Left cardiac atrium (tissue), 4 donors: Measurements from ENCODE around the gene STMN3. TPM values are rescaled to one million over a fixed set of nuclear protein-coding genes. Genes with fewer than 3 reads are reported as not detected.
A peak's percentile ranks its signal among the peaks of the same experiment; 100 is the strongest.
"Not testable (repeated sequence)": the region's sequence is repeated elsewhere in the genome, so short reads cannot be mapped to it uniquely, and the experiment has no call there.

ENCODE experiments used
- ATAC-seq, 2 donors: fragments of 200-7000 bp; cut with Tn5 transposase; one replicate each; pipeline ENCODE4 v1.9.1; 2020; ENCODE audit warnings: mild to moderate bottlenecking in 2 of 2, moderate library complexity in 2 of 2
- DNase-seq: peaks from one replicate; pipeline ENCODE4 v3.0.0-alpha.2; 2020
- intact Hi-C, 2 donors: fragments of 100-400 bp; cut with DNase I; formaldehyde crosslinking; loops; one replicate each; pipeline versions ENCODE4 v1.14.1 to v1.15.1; 2022 to 2023
- total RNA-seq, 2 donors: library from RNA; stranded (reverse); fragmentation: NEBNext Ultra II Directional; extraction: Animal tissue kit (Norgen Biotek cat#: 25700); gene quantifications; one replicate each; pipeline ENCODE4 v1.2.1, GENCODE V29; 2021
- donor health status: DM: no; HTN: yes; CAD: no.
- donor health status: DM: no; HTN: yes; CAD: no; lungs with severe emphysema.
- donor health status: DM: yes; HTN: yes; CAD: no.
- donor health status: Dilated cardiomyopathy.

Gene STMN3
- total RNA-seq, 2 donors from 2014 or later: 6.9 to 8.4 TPM

- intact Hi-C loops: no loop called here
- no peak for ATAC-seq
- no peak for DNase-seq
Observed at GRCh38 chr20:63661108-63661507, 7.9 kb upstream of the STMN3 start.

DNA sequence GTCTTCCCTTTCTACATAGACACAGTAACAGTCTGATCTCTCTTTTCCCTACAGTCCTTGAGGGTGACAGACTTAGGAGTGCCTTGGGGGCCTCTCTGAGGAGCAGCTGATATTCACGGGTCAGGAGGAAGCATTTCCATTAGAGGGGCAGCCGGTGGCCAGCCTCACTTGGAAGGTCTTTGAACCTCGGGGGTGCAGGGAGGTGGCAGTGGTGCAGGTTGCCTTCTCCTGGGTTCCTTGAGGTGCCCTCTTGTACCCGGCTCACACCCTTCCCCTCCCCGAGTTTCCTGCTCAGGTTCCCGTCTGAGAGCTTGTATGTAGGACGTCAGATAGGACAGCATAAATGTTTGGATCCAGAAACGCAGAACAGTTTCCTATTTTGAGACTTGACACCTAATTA, 7.4 kb upstream of the STMN3 start:
- intact Hi-C loops: no loop called here
- DNase-seq (no peak), ATAC-seq (no peak)

DNA sequence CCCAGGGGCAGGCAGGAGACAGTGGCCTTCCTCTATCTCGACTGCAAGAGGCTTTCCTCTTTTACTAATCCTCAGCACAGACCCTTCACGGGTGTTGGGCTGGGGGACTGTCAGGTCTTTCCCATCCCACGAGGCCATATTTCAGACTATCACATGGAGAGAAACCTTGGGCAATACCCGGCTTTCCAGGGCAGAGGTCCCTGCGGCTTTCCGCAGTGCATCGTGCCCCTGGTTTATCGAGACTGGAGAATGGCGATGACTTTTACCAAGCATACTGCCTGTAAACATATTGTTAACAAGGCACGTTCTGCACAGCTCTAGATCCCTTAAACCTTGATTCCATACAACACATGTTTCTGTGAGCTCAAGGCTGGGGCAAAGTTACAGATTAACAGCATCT, 7.0 kb upstream of the STMN3 start:
- DNase-seq, intact Hi-C loops, ATAC-seq: not testable (repeated sequence)

- ATAC-seq (no peak), DNase-seq (no peak)
- intact Hi-C loops: no loop called here
Observed at GRCh38 chr20:63659370-63659769, 6.1 kb upstream of the STMN3 start.

GRCh38 chr20:63658749-63659187, 5.5 kb upstream of the STMN3 start:
- intact Hi-C loops: loop anchor here in 1 of 2 donors (1.0 kb wide), 1 partner anchor 49 kb away; the partner anchor contains the start of gene ARFRP1
- no peak for DNase-seq
- peak; percentile 39 to 44 for ATAC-seq

DNA sequence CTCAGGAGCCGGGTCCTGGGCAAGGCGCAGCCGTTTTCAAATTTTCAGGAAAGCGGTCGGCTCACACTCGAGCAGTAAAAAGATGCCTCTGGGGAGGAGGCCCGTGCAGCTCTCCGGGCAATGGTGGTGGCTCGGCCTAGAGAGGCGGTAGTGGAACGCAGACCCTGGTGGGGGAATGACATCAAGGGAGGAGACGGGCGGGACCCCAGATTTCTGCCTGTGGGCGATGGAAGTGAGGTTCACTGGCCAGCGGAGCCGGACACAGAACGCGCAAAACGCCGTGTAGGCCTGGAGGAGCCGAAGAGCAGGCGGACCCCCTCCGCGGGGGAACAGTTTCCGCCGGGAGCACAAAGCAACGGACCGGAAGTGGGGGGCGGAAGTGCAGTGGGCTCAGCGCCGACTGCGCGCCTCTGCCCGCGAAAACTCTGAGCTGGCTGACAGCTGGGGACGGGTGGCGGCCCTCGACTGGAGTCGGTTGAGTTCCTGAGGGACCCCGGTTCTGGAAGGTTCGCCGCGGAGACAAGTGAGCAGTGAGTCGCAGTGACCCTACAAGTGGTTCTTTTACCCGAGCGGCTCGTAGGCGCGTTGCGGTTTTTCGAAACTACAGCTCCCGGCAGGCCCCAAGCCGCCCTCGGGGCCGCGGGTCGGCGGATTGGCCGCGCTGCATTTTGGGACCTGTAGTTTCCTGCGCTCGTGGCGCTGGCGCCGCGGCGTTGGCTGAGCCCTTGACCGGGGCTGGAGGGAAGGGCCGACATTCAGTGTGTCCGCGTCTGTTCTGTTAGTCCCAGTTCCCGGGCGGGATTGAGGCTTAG, 4.9 kb upstream of the STMN3 start, which contains the start of gene RTEL1:
Gene RTEL1, plus strand, starts transcription at position 376 of the 812 bp plus-strand sequence. CDS start 1,091 bp downstream, outside the sequence.
- intact Hi-C loops: loop anchor here in 1 of 2 donors (1.0 kb wide), 1 partner anchor 49 kb away; the partner anchor contains the start of gene ARFRP1
- ATAC-seq (peak; percentile 95), DNase-seq (peak; percentile 94)

- ATAC-seq (no peak), DNase-seq (no peak)
- intact Hi-C loops: no loop called here
Observed at GRCh38 chr20:63657260-63657936, 4.2 kb upstream of the STMN3 start.

GRCh38 chr20:63656451-63656850, 3.2 kb upstream of the STMN3 start:
- intact Hi-C loops: no loop called here
- DNase-seq (no peak), ATAC-seq (no peak)

DNA sequence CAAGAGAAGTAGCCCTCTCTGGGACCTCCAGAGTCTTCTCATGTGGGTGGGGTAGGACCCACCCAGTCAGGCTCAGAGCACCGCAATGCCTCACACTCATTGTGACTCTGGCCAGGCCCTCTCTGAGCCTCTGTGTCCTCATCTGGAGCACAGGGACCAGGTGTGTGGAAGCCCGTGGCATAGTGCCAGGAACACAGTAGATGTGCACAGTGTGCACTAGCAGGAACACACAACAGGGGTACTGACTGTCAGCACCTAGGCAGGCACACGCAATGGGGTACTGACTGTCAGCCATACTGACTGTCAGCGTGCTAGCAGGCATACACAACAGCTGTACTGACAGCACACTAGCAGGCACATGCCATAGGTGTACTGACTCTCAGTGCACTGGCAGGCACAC, 2.0 kb upstream of the STMN3 start:
- DNase-seq (no peak), ATAC-seq (no peak)
- intact Hi-C loops: no loop called here

GRCh38 chr20:63653974-63654668, 897 bp upstream of the STMN3 start:
- no peak for ATAC-seq
- intact Hi-C loops: no loop called here
- no peak for DNase-seq

DNA sequence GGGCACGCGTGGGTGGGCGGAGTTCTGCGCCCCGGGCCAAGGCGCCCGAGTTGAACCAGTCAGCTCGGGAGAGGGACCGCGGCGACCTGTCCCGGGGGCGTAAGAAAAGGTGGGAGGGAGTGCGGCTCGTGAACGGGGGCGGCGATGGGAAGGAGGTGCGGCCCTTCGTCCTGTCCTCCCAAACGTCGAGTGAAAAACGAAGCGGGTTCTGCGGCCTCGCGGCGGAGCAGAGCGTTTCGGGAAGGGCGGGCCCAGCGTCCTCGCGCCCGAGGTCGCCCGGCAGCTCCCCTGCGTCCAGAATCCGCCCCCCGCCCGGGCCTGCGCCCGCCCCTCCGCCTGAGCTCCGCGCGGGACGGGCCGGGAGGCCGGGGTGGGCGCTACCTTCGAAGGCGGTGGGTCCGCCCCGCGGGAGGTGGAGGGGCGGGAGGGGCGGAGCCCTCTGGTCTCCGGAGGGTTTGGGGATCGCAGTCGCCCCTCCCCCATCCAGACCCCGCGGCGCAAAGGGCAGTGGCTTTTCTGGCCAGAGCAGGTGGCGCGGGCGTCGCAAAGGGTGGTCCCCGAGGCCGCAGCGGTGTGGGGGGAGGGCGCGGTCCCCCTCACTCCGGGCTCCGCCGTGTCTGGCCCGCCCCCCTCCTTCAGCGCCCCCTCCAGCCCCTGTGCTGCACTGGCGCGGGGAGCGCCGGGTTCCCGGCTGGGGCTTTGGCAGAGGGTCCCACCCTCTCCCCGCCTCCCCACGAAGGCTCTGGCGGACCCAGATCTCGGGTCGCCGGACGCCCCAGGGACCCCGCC, 838 bp downstream of the STMN3 start:
- DNase-seq (peak; percentile 40), ATAC-seq (peak; percentile 38 to 54)
- intact Hi-C loops: no loop called here

DNA sequence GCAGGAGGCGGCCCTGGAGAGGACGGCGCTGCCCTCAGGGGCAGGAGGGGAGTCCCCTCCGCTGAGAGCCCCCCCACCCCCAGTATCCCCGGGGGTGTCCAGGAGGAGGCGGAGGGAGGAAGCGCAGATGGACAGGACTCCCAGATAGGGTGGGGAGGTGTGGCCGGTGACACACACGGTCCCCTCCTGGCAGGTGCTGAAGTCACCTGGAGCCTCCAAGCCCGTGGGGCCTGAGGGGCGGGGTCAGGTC, 1.4 kb downstream of the STMN3 start:
- no peak for DNase-seq
- intact Hi-C loops: no loop called here
- ATAC-seq: peak in 1 of 2 donors; percentile 12

GRCh38 chr20:63650486-63650885, 2.7 kb downstream of the STMN3 start:
- DNase-seq, intact Hi-C loops, ATAC-seq: not testable (repeated sequence)

GRCh38 chr20:63648895-63649589, 4.2 kb downstream of the STMN3 start:
- DNase-seq: no peak
- ATAC-seq: no peak
- intact Hi-C loops: no loop called here

GRCh38 chr20:63648190-63648589, 5.0 kb downstream of the STMN3 start:
- ATAC-seq (no peak), DNase-seq (no peak)
- intact Hi-C loops: no loop called here

GRCh38 chr20:63645218-63645617, 8.0 kb downstream of the STMN3 start:
- intact Hi-C loops: no loop called here
- no peak for ATAC-seq
- no peak for DNase-seq

DNA sequence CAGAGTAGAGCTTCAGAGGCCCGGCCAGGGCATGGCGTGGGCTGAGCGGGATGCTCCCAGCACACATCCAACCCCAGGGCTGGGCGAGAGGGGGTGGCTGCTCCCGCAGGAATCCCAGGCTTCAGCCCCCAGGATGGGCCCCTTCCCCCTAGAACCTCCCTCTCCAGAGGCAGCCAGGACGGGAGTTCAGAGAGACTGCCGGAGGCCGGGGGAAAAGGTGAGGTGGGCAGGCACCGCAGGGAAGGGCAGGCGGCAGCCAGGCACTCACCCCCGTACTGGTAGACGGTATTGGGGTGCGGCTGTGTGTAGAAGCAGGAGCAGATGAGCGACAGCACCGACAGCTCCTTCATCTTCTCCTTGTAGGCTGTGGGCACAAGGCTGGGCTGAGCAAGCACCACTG, 9.3 kb downstream of the STMN3 start:
- intact Hi-C loops: no loop called here
- DNase-seq: no peak
- no peak for ATAC-seq

- intact Hi-C loops: no loop called here
- ATAC-seq (no peak), DNase-seq (no peak)
Observed at GRCh38 chr20:63643499-63643898, 9.7 kb downstream of the STMN3 start.
